AG09309 (cell line): ENCODE results near the gene TFCP2L1.

Experiments
- DNase-seq: peaks from one replicate; pipeline ENCODE4 v3.0.0-alpha.2; 2010; ENCODE audit warnings: low read depth
- H3K4me3 ChIP-seq: 2 replicates; pipeline ENCODE4 v1.5.1; 2011; ENCODE audit warnings: mild to moderate bottlenecking, low read depth, low read length, moderate library complexity; ENCODE audit not compliant: control insufficient read depth
- TF ChIP-seq, protein P1 (sequence below): IDR thresholded peaks from 2 replicates; pipeline ENCODE4 v1.5.1; 2011; ENCODE audit warnings: mild to moderate bottlenecking, low read depth, low read length, inconsistent platforms; ENCODE audit not compliant: insufficient read depth, control insufficient read depth; ENCODE audit errors: missing control alignments

Gene TFCP2L1

GRCh38 chr2:121239471-121239870, 45.5 kb downstream of the TFCP2L1 start:
- TF ChIP-seq, protein P1, sequence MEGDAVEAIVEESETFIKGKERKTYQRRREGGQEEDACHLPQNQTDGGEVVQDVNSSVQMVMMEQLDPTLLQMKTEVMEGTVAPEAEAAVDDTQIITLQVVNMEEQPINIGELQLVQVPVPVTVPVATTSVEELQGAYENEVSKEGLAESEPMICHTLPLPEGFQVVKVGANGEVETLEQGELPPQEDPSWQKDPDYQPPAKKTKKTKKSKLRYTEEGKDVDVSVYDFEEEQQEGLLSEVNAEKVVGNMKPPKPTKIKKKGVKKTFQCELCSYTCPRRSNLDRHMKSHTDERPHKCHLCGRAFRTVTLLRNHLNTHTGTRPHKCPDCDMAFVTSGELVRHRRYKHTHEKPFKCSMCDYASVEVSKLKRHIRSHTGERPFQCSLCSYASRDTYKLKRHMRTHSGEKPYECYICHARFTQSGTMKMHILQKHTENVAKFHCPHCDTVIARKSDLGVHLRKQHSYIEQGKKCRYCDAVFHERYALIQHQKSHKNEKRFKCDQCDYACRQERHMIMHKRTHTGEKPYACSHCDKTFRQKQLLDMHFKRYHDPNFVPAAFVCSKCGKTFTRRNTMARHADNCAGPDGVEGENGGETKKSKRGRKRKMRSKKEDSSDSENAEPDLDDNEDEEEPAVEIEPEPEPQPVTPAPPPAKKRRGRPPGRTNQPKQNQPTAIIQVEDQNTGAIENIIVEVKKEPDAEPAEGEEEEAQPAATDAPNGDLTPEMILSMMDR = no peak
- no peak for DNase-seq
- no peak overlapping the region for H3K4me3 ChIP-seq

- no peak overlapping the region for H3K4me3 ChIP-seq
- no peak for DNase-seq
- TF ChIP-seq, protein P1 = no peak
Observed at GRCh38 chr2:121238828-121239227, 46.2 kb downstream of the TFCP2L1 start.

DNA sequence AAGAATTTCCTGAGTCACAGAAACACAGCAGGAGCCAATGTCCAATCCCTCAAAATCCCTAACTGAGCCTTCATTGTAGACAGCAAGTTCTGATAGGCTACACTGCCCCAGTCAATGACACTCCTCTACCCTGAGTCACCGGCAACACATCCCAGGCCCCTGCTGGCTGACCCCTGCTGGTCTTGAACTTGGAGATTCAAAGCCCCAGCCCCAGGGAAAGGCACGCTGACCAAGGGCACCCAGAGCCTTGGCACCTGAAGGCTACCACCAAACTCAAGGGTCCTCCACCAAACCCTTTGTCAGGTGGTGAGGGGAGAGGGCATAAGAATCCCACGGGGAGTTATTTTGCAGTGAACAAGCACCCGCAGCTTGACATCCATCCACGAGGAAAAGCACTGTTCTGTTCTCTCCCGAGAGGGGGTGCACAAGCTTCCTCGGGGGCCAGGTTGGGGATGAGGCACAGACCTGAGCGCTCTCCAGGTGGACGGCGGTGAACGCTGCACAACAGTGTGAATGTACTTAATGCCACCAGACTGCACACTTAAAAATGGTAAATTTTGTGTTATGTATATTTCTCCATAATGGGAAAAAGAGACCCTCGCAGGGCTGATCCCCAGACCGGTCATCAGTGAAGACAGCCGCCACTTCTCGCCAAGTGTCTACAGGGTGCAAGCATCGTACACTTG, 46.9 kb downstream of the TFCP2L1 start:
- no peak overlapping the region for H3K4me3 ChIP-seq
- TF ChIP-seq, protein P1 = no peak
- no peak for DNase-seq

- DNase-seq = no peak
- TF ChIP-seq, protein P1 = no peak
- H3K4me3 ChIP-seq = no peak overlapping the region
Observed at GRCh38 chr2:121237336-121237979, 47.5 kb downstream of the TFCP2L1 start.

DNA sequence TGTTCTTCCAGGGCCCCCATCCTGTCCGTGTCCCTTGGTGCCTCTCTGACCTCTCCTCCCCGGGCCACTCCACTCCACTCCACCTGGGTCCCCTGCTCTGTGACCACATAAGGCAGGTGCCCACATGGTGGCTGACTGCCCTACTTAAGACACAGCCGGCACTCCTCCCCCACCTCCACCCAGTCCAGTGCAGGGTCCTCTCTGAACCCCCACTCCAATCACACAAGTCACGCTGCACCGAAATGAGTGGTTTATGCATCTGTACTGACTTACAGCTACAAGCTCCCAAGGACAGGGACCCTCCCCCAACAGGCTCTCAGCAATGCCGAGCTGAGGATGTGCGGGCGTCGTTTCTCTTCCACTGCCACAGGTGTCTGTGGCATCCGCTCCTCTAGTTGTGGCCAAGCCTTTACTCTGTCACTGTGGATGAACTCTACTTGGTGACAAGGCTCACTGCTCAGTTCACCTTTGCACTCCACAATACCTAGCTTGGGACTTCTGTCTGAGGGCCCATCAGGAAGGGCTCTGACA, 48.3 kb downstream of the TFCP2L1 start:
- TF ChIP-seq, protein P1 = no peak
- DNase-seq = no peak

DNA sequence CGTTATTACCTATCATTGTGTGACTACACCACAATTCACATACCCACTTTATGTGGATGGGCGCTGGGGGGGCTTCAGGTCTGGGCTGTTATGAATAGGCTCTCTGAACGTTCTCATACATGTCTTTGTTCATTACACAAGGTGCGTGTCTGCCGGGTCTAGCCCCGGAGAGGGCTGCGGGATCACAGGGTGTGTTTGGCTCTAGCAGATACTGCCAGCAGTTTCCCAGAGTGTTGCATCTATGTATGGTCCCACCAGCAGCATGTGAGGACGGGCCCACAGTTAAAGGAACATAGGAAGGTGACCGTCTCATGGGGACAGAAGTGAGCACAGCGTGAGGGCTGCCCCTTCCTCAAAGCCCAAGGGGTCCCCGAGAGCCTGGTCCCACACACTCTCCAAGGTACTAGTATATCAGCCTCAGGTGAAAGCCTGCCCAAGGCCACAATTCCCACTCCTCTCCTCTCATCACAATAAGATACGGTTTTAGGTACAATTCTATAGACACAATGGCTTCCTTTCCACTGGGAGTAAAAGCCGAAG, 48.8 kb downstream of the TFCP2L1 start:
- DNase-seq = no peak
- TF ChIP-seq, protein P1 = no peak
- no peak overlapping the region for H3K4me3 ChIP-seq

More for the DNA sequence above, 48.3 kb downstream of the TFCP2L1 start:
- no peak overlapping the region for H3K4me3 ChIP-seq
